Ectodermal cell (in vitro differentiated cells): ENCODE results near the gene HMOX2.

ENCODE experiments used
- H3K27ac ChIP-seq: 2 replicates; pipeline ENCODE4 v1.7.0; 2013; ENCODE audit warnings: mild to moderate bottlenecking, low read depth, low read length; ENCODE audit not compliant: insufficient read depth, poor library complexity, severe bottlenecking
- H3K27me3 ChIP-seq: 2 replicates; pipeline ENCODE4 v1.7.0; 2013; ENCODE audit warnings: mild to moderate bottlenecking, low read length; ENCODE audit not compliant: insufficient read depth, control insufficient read depth, poor library complexity, severe bottlenecking
- H3K36me3 ChIP-seq: one replicate; pipeline ENCODE4 v1.7.0; 2013; ENCODE audit warnings: low read length; ENCODE audit not compliant: control insufficient read depth, insufficient read depth
- H3K4me1 ChIP-seq: one replicate; pipeline ENCODE4 v1.7.0; 2013; ENCODE audit warnings: low read length; ENCODE audit not compliant: control insufficient read depth, insufficient read depth
- H3K4me3 ChIP-seq: 2 replicates; pipeline ENCODE4 v1.7.0; 2013; ENCODE audit warnings: low read depth, low read length, control low read depth; ENCODE audit not compliant: insufficient read depth
- H3K9me3 ChIP-seq: 2 replicates; pipeline ENCODE4 v1.7.0; 2013; ENCODE audit warnings: mild to moderate bottlenecking, low read length, moderate library complexity; ENCODE audit not compliant: control insufficient read depth
- WGBS, 2 experiments: methylation state at CpG; one replicate each; pipeline ENCODE4 v1.1.7; 2013; ENCODE audit warnings: missing lambda C conversion rate in 2 of 2; 5-methylcytosine and 5-hydroxymethylcytosine counted together

The HMOX2 gene

GRCh38 chr16:4500272-4500671 lies 24.1 kb downstream of the HMOX2 start:
- H3K36me3 ChIP-seq: no peaks in the 10 kb centered on the region
- no peaks in the 10 kb centered on the region for H3K9me3 ChIP-seq
- H3K4me1 ChIP-seq: peaks cover 5% of the 10 kb centered on the region
- no peak overlapping the region for H3K4me3 ChIP-seq
- H3K27ac ChIP-seq: no peak overlapping the region
- H3K27me3 ChIP-seq: no peaks in the 10 kb centered on the region
- 71 to 83% methylated on average over 3 of the region's 3 CpGs for WGBS, 2 experiments

GRCh38 chr16:4501071-4501478 lies 24.9 kb downstream of the HMOX2 start:
- Histone ChIP-seq H3K4me1 (peaks cover 5% of the 10 kb centered on the region), H3K27me3 (no peaks in the 10 kb centered on the region), H3K27ac (no peak overlapping the region), H3K36me3 (no peaks in the 10 kb centered on the region), H3K9me3 (no peaks in the 10 kb centered on the region), H3K4me3 (no peak overlapping the region)
- 74 to 81% methylated on average over 5 of the region's 5 CpGs for WGBS, 2 experiments

- 91 to 93% methylated on average over 13 of the region's 13 CpGs for WGBS, 2 experiments
- H3K9me3 ChIP-seq: no peaks in the 10 kb centered on the region
- no peak overlapping the region for H3K27ac ChIP-seq
- peaks cover 4% of the 10 kb centered on the region for H3K4me1 ChIP-seq
- H3K4me3 ChIP-seq: no peak overlapping the region
- no peaks in the 10 kb centered on the region for H3K27me3 ChIP-seq
- H3K36me3 ChIP-seq: peaks cover 4% of the 10 kb centered on the region
Observed at GRCh38 chr16:4505356-4506147, 29.4 kb downstream of the HMOX2 start.

GRCh38 chr16:4506450-4506849 lies 30.3 kb downstream of the HMOX2 start:
- peaks cover 4% of the 10 kb centered on the region for H3K36me3 ChIP-seq
- H3K27ac ChIP-seq: no peak overlapping the region
- no peak overlapping the region for H3K4me3 ChIP-seq
- 24 to 31% methylated on average over 3 of the region's 3 CpGs for WGBS, 2 experiments
- no peaks in the 10 kb centered on the region for H3K9me3 ChIP-seq
- no peaks in the 10 kb centered on the region for H3K27me3 ChIP-seq
- no peaks in the 10 kb centered on the region for H3K4me1 ChIP-seq

- Histone ChIP-seq H3K4me1 (no peaks in the 10 kb centered on the region), H3K27me3 (no peaks in the 10 kb centered on the region), H3K9me3 (no peaks in the 10 kb centered on the region), H3K27ac (no peak overlapping the region), H3K36me3 (peaks cover 4% of the 10 kb centered on the region), H3K4me3 (no peak overlapping the region)
- WGBS, 2 experiments: 95 to 96% methylated on average over 17 of the region's 17 CpGs
Observed at GRCh38 chr16:4507588-4508345, 31.6 kb downstream of the HMOX2 start.

GRCh38 chr16:4508806-4509205 lies 32.6 kb downstream of the HMOX2 start:
- Histone ChIP-seq H3K27me3 (no peaks in the 10 kb centered on the region), H3K27ac (no peak overlapping the region), H3K36me3 (peaks cover 4% of the 10 kb centered on the region), H3K4me3 (no peak overlapping the region), H3K4me1 (no peaks in the 10 kb centered on the region), H3K9me3 (no peaks in the 10 kb centered on the region)
- WGBS, 2 experiments: 88 to 92% methylated on average over 3 of the region's 3 CpGs

GRCh38 chr16:4509420-4509819 lies 33.2 kb downstream of the HMOX2 start:
- Histone ChIP-seq H3K36me3 (peaks cover 4% of the 10 kb centered on the region), H3K9me3 (no peaks in the 10 kb centered on the region)

GRCh38 chr16:4510131-4510530 lies 33.9 kb downstream of the HMOX2 start:
- H3K4me1 ChIP-seq: no peaks in the 10 kb centered on the region
- no peaks in the 10 kb centered on the region for H3K27me3 ChIP-seq
- peaks cover 4% of the 10 kb centered on the region for H3K36me3 ChIP-seq
- no peaks in the 10 kb centered on the region for H3K9me3 ChIP-seq
- H3K27ac ChIP-seq: no peak overlapping the region
- no peak overlapping the region for H3K4me3 ChIP-seq
- 71 to 79% methylated on average over 5 of the region's 5 CpGs for WGBS, 2 experiments

More at GRCh38 chr16:4509420-4509819, 33.2 kb downstream of the HMOX2 start:
- no peak overlapping the region for H3K27ac ChIP-seq
- no peaks in the 10 kb centered on the region for H3K4me1 ChIP-seq
- H3K4me3 ChIP-seq: no peak overlapping the region
- H3K27me3 ChIP-seq: no peaks in the 10 kb centered on the region
- 95 to 96% methylated on average over 8 of the region's 8 CpGs for WGBS, 2 experiments

- Histone ChIP-seq H3K4me3 (no peak overlapping the region), H3K27me3 (no peaks in the 10 kb centered on the region), H3K27ac (no peak overlapping the region), H3K4me1 (no peaks in the 10 kb centered on the region), H3K36me3 (peaks cover 4% of the 10 kb centered on the region), H3K9me3 (no peaks in the 10 kb centered on the region)
- WGBS, 2 experiments: 93 to 96% methylated on average over 14 of the region's 14 CpGs
Observed at GRCh38 chr16:4510747-4511426, 34.7 kb downstream of the HMOX2 start.
